Measurements from ENCODE around the gene TMEM179.

- TF ChIP-seq CTCF (IDR thresholded peaks at IDR 0.05; ENCODE audit: insufficient read depth, low read length, poor library complexity, severe bottlenecking) (no peak), EZH2phosphoT487 (conservative IDR thresholded peaks at IDR 0.05; ENCODE audit: low read length) (no peak)
Measured at GRCh38 chr14:104550861-104551728, 53.5 kb downstream of the TMEM179 start.

Data from SU-DHL-6 (cell line).